IMR-90 (cell line): ENCODE results near the gene NAA10. TPM values are rescaled to one million over a fixed set of nuclear protein-coding genes. Genes with fewer than 3 reads are reported as not detected.

Experiments
- ATAC-seq: fragments of 200-7000 bp; cut with Tn5 transposase; 2 replicates; pipeline ENCODE4 v1.9.1; 2020; ENCODE audit warnings: low read depth, mild to moderate bottlenecking, moderate library complexity
- BruUV-seq: library from RNA; stranded (reverse); fragments of 400-500 nt; replicated peaks from 2 replicates; lab custom pipeline; 2021; lab: Mats Ljungman, UMichigan
- CTCF ChIA-PET: fragments of 300-600 bp; formaldehyde crosslinking; extraction: SDS; loops from one replicate; lab custom pipeline; 2021; ENCODE audit warnings: antibody characterized with exemption; lab: Yijun Ruan, JAX
- POLR2A ChIA-PET: fragments of 300-600 bp; sonication (Branson Sonifier 250); formaldehyde crosslinking; loops from one replicate; lab custom pipeline; 2022; ENCODE audit warnings: antibody characterized with exemption; ENCODE audit not compliant: unreplicated experiment; lab: Charles Lee
- DNase-seq: peaks from one replicate; pipeline ENCODE4 v3.0.0; 2013
- H2AFZ ChIP-seq: replicated peaks from 2 replicates; pipeline ENCODE3; 2013; ENCODE audit warnings: low read length, mild to moderate bottlenecking; ENCODE audit not compliant: poor library complexity
- H2AK5ac ChIP-seq: 2 replicates; pipeline ENCODE4 v1.6.1; 2013; ENCODE audit warnings: low read depth, low read length, inconsistent platforms
- H2AK9ac ChIP-seq: replicated peaks from 2 replicates; pipeline ENCODE3; 2013; ENCODE audit warnings: mild to moderate bottlenecking, low read depth, low read length, moderate library complexity; ENCODE audit not compliant: poor library complexity
- H2BK120ac ChIP-seq: 2 replicates; pipeline ENCODE4 v1.6.1; 2013; ENCODE audit warnings: low read depth, low read length, inconsistent platforms
- H2BK15ac ChIP-seq: 3 replicates; pipeline ENCODE4 v1.6.1; 2013; ENCODE audit warnings: low read depth, low read length, inconsistent platforms
- H2BK20ac ChIP-seq: 2 replicates; pipeline ENCODE4 v1.6.1; 2013; ENCODE audit warnings: low read depth, mild to moderate bottlenecking, inconsistent platforms, low read length, moderate library complexity
- H2BK5ac ChIP-seq: 2 replicates; pipeline ENCODE4 v1.6.1; 2013; ENCODE audit warnings: mild to moderate bottlenecking, low read depth, low read length, inconsistent platforms; ENCODE audit not compliant: poor library complexity, severe bottlenecking
- H3K14ac ChIP-seq: replicated peaks from 2 replicates; pipeline ENCODE4 v1.6.1; 2013; ENCODE audit warnings: low read depth, low read length, inconsistent platforms
- H3K18ac ChIP-seq: 2 replicates; pipeline ENCODE4 v1.6.1; 2013; ENCODE audit warnings: low read depth, low read length, control low read depth
- H3K23ac ChIP-seq: 2 replicates; pipeline ENCODE4 v1.6.1; 2013; ENCODE audit warnings: low read depth, low read length, inconsistent platforms
- H3K27ac ChIP-seq: 2 replicates; pipeline ENCODE4 v1.5.1; 2013; ENCODE audit warnings: mild to moderate bottlenecking, control low read depth, low read length; ENCODE audit not compliant: insufficient read depth
- H3K27me3 ChIP-seq: 2 replicates; pipeline ENCODE4 v1.6.1; 2013; ENCODE audit warnings: low read length; ENCODE audit not compliant: control insufficient read depth, insufficient read depth
- H3K36me3 ChIP-seq: 2 replicates; pipeline ENCODE4 v1.6.1; 2013; ENCODE audit warnings: low read length, mixed read lengths; ENCODE audit not compliant: control insufficient read depth, insufficient read depth
- H3K4ac ChIP-seq: 2 replicates; pipeline ENCODE4 v1.6.1; 2013; ENCODE audit warnings: low read depth, low read length, inconsistent platforms
- H3K4me1 ChIP-seq: 2 replicates; pipeline ENCODE4 v1.6.1; 2013; ENCODE audit warnings: low read length, mixed read lengths; ENCODE audit not compliant: control insufficient read depth, insufficient read depth
- H3K4me2 ChIP-seq: 2 replicates; pipeline ENCODE4 v1.6.1; 2013; ENCODE audit warnings: low read depth, mild to moderate bottlenecking, control low read depth, low read length, moderate library complexity
- H3K4me3 ChIP-seq: 2 replicates; pipeline ENCODE4 v1.5.1; 2013; ENCODE audit warnings: low read depth, mild to moderate bottlenecking, control low read depth, low read length, moderate library complexity; ENCODE audit not compliant: insufficient read depth
- H3K56ac ChIP-seq: 2 replicates; pipeline ENCODE4 v1.6.1; 2013; ENCODE audit warnings: low read length, inconsistent platforms; ENCODE audit not compliant: insufficient read depth; ENCODE audit errors: extremely low read depth
- H3K79me1 ChIP-seq, 2 experiments: 2 replicates each; pipeline ENCODE4 v1.6.1; 2013; ENCODE audit warnings: low read length in 2 of 2, inconsistent platforms in 1 of 2, low read depth in 1 of 2
- H3K9ac ChIP-seq: 2 replicates; pipeline ENCODE4 v1.6.1; 2013; ENCODE audit warnings: low read depth, low read length, control low read depth
- H3K9me1 ChIP-seq: 2 replicates; pipeline ENCODE4 v1.6.1; 2013; ENCODE audit warnings: low read length, inconsistent platforms; ENCODE audit not compliant: insufficient read depth
- H3K9me3 ChIP-seq: 2 replicates; pipeline ENCODE4 v1.6.1; 2013; ENCODE audit warnings: low read length; ENCODE audit not compliant: control insufficient read depth, insufficient read depth
- H4K20me1 ChIP-seq: 2 replicates; pipeline ENCODE4 v1.6.1; 2013; ENCODE audit warnings: low read length, inconsistent platforms; ENCODE audit not compliant: insufficient read depth
- H4K5ac ChIP-seq: 2 replicates; pipeline ENCODE4 v1.6.1; 2013; ENCODE audit warnings: mild to moderate bottlenecking, low read depth, low read length, control low read depth
- H4K8ac ChIP-seq, 2 experiments: 2 replicates each; pipeline ENCODE4 v1.6.1; 2013; ENCODE audit warnings: low read depth in 2 of 2, low read length in 2 of 2, control low read depth in 1 of 2, inconsistent platforms in 1 of 2
- H4K91ac ChIP-seq: 2 replicates; pipeline ENCODE4 v1.6.1; 2013; ENCODE audit warnings: low read depth, low read length, inconsistent platforms; ENCODE audit not compliant: insufficient read depth
- BHLHE40 ChIP-seq: fragments of 150-350 bp; IDR thresholded peaks from 2 replicates; pipeline ENCODE4 v1.6.1; 2016; ENCODE audit warnings: mild to moderate bottlenecking, low read depth, low read length
- CEBPB ChIP-seq: IDR thresholded peaks from 2 replicates; pipeline ENCODE4 v1.6.1; 2012; ENCODE audit warnings: low read depth, low read length, improper control_type of control experiment
- CHD1 ChIP-seq: IDR thresholded peaks from 2 replicates; pipeline ENCODE4 v1.6.1; 2012; ENCODE audit warnings: low read depth, low read length, improper control_type of control experiment
- ELK1 ChIP-seq: fragments of 150-350 bp; IDR thresholded peaks from 2 replicates; pipeline ENCODE4 v1.6.1; 2016; ENCODE audit warnings: low read depth, mild to moderate bottlenecking, low read length, moderate library complexity, borderline replicate concordance
- FOS ChIP-seq: fragments of 150-350 bp; IDR thresholded peaks from 2 replicates; pipeline ENCODE4 v1.6.1; 2016; ENCODE audit warnings: low read depth, low read length
- MAFK ChIP-seq: IDR thresholded peaks from 2 replicates; pipeline ENCODE4 v1.6.1; 2012; ENCODE audit warnings: low read depth, low read length, improper control_type of control experiment
- MXI1 ChIP-seq: IDR thresholded peaks from 2 replicates; pipeline ENCODE4 v1.6.1; 2012; ENCODE audit warnings: low read depth, mild to moderate bottlenecking, low read length, moderate library complexity, borderline replicate concordance
- NFE2L2 ChIP-seq: fragments of 150-350 bp; IDR thresholded peaks from 2 replicates; pipeline ENCODE4 v1.6.1; 2016; ENCODE audit warnings: low read depth, mild to moderate bottlenecking, low read length
- RAD21 ChIP-seq: IDR thresholded peaks from 2 replicates; pipeline ENCODE4 v1.6.1; 2012; ENCODE audit warnings: low read length, improper control_type of control experiment
- RCOR1 ChIP-seq: IDR thresholded peaks from 2 replicates; pipeline ENCODE4 v1.6.1; 2012; ENCODE audit warnings: mild to moderate bottlenecking, low read length, improper control_type of control experiment; ENCODE audit not compliant: insufficient replicate concordance
- SMC3 ChIP-seq: fragments of 150-350 bp; IDR thresholded peaks from 2 replicates; pipeline ENCODE4 v1.6.1; 2016; ENCODE audit warnings: low read depth, mild to moderate bottlenecking, antibody characterized with exemption, low read length, moderate library complexity
- WGBS, 2 experiments: methylation state at CpG; one replicate each; pipeline versions ENCODE4 v1.1.5 to v1.1.7; 2013; ENCODE audit warnings: missing lambda C conversion rate in 2 of 2; ENCODE audit not compliant: insufficient read length in 1 of 2; ENCODE audit errors: extremely low coverage in 2 of 2; 5-methylcytosine and 5-hydroxymethylcytosine counted together
- dilution Hi-C: fragments of 300-500 bp; cut with HindIII; formaldehyde crosslinking; loops from one replicate; pipeline ENCODE4 v1.14.3; 2018; ENCODE audit warnings: low sequenced_read_pairs; ENCODE audit not compliant: unreplicated experiment
- in situ Hi-C: fragments of 300-500 bp; cut with MboI; formaldehyde crosslinking; loops from 3 replicates; pipeline ENCODE4 v1.14.3; 2019; ENCODE audit warnings: low sequenced_read_pairs, inconsistent platforms, mixed read lengths
- intact Hi-C: fragments of 100-400 bp; cut with micrococcal nuclease; formaldehyde crosslinking; loops from 2 replicates; pipeline ENCODE4 v1.10.0; 2022
- polyA plus RNA-seq, 3 experiments: library from polyadenylated mRNA; depleted of rRNA; stranded (reverse); fragments of >200 nt; gene quantifications; 2 replicates each; pipeline ENCODE4 v1.2.3, GENCODE V29; 2012; ENCODE audit warnings: low replicate concordance in 1 of 3
- total RNA-seq: library from RNA; depleted of rRNA; stranded (reverse); fragments of >200 nt; gene quantifications from 2 replicates; pipeline ENCODE4 v1.2.3, GENCODE V29; 2012

The NAA10 gene
- total and polyA plus RNA-seq, 2 of the 4 experiments (the other 2 are of a cell fraction): 98.6 to 172 TPM

GRCh38 chrX:153974003-153974725, 39.3 kb upstream of the NAA10 start (continued):
- TF ChIP-seq CHD1 (no peak), MAFK (no peak)

GRCh38 chrX:153973127-153974002, 38.5 kb upstream of the NAA10 start:
- no TSS peak for BruUV-seq
- in situ Hi-C loops: no loop called here
- TF ChIP-seq CEBPB (no peak), NFE2L2 (no peak), CHD1 (no peak), RCOR1 (no peak), RAD21 (no peak), ELK1 (no peak), SMC3 (no peak), BHLHE40 (no peak), FOS (no peak), MXI1 (no peak)

More at GRCh38 chrX:153973127-153974002, 38.5 kb upstream of the NAA10 start:
- Histone ChIP-seq H2BK15ac (no peak overlapping the region), H2AK9ac (peak overlapping the region; percentile 94), H3K27ac (peak overlapping the region; percentile 86), H4K20me1 (peaks cover 24% of the 10 kb centered on the region), H3K9me3 (no peaks in the 10 kb centered on the region), H3K56ac (peak overlapping the region; percentile 85), H2BK120ac (0 out of 2 replicates have a peak overlapping the region, but pooled peaks have one; percentile 2), H3K9ac (peak overlapping the region; percentile 93), H2AK5ac (peak overlapping the region; percentile 88), H3K18ac (peak overlapping the region; percentile 21; the same call in 1 of the 2 replicates), H3K4me3 (peak overlapping the region; percentile 96), H3K4me2 (peak overlapping the region; percentile 98), H2BK5ac (peak overlapping the region; percentile 87), H3K4me1 (peaks cover 8% of the 10 kb centered on the region), H3K27me3 (no peaks in the 10 kb centered on the region), H2BK20ac (no peak overlapping the region), H3K4ac (peak overlapping the region; percentile 84), H4K8ac (peak overlapping the region; percentile 19 to 77), H4K5ac (peak overlapping the region; percentile 67; the same call in 1 of the 2 replicates), H4K91ac (peak overlapping the region; percentile 76), H2AFZ (peak overlapping the region; percentile 92), H3K79me1 (peaks cover 14 to 27% of the 10 kb centered on the region in 2 experiments; a peak in 2 of 4 replicates), H3K14ac (peak overlapping the region; percentile 86), H3K36me3 (no peaks in the 10 kb centered on the region), H3K9me1 (peaks cover 3% of the 10 kb centered on the region; the same call in 1 of the 2 replicates), H3K23ac (peak overlapping the region; percentile 67)
- CTCF ChIA-PET: no interaction called here
- WGBS, 2 experiments: 68% methylated on average over 5 of the region's 20 CpGs; no CpG with 5 or more reads in 1 of the 2 experiments
- no peak for DNase-seq
- dilution Hi-C loops: no loop called here
- no peak for ATAC-seq
- intact Hi-C loops: no loop called here
- POLR2A ChIA-PET: interaction anchor here (0.6 to 0.8 kb wide), 2 partner anchors 67 to 72 kb away, joined by 3 to 5 read pairs; no protein-coding TSS in a partner anchor
